ENCODE measurements around the gene TOP2A.

DNA sequence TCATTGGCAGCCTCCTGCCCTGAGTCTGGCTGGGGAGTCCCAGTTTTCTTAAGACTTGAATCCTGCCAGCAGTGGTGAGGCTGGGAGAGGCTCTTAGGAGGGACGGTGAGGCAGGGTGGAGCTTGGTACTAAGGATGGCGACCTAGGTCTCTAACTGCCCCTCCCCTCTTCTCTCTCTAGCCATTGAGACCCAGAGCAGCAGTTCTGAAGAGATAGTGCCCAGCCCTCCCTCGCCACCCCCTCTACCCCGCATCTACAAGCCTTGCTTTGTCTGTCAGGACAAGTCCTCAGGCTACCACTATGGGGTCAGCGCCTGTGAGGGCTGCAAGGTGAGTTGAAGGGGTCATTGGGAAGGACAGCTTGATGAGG lies 69.6 kb downstream of the TOP2A start:
- TF ChIP-seq, protein P1, sequence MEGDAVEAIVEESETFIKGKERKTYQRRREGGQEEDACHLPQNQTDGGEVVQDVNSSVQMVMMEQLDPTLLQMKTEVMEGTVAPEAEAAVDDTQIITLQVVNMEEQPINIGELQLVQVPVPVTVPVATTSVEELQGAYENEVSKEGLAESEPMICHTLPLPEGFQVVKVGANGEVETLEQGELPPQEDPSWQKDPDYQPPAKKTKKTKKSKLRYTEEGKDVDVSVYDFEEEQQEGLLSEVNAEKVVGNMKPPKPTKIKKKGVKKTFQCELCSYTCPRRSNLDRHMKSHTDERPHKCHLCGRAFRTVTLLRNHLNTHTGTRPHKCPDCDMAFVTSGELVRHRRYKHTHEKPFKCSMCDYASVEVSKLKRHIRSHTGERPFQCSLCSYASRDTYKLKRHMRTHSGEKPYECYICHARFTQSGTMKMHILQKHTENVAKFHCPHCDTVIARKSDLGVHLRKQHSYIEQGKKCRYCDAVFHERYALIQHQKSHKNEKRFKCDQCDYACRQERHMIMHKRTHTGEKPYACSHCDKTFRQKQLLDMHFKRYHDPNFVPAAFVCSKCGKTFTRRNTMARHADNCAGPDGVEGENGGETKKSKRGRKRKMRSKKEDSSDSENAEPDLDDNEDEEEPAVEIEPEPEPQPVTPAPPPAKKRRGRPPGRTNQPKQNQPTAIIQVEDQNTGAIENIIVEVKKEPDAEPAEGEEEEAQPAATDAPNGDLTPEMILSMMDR (IDR thresholded peaks at IDR 0.05; ENCODE audit: borderline replicate concordance, extremely low read depth, low read length, poor library complexity, severe bottlenecking) = no peak
- TF ChIP-seq EZH2 (IDR thresholded peaks at IDR 0.05; ENCODE audit: borderline replicate concordance, low read depth, low read length, severe bottlenecking) = no peak

Data from DND-41 (cell line).